MM.1S (cell line): ENCODE results near the gene DAP.

Source experiments
- CTCF ChIP-seq: fragments of 300-600 bp; sonication (generic); IDR thresholded peaks from 2 replicates; pipeline ENCODE4 v1.5.1; 2016; ENCODE audit warnings: antibody characterized with exemption, low read length, mixed read lengths
- EZH2 ChIP-seq: fragments of 300-600 bp; sonication (generic); optimal IDR thresholded peaks from 2 replicates; pipeline ENCODE3; 2017; ENCODE audit warnings: low read depth, mild to moderate bottlenecking, antibody characterized with exemption, low read length, mixed read lengths

GRCh38 chr5:10645671-10646070, 115.4 kb downstream of the DAP start:
- TF ChIP-seq CTCF (no peak), EZH2 (no peak)
